Type B pancreatic cell (in vitro differentiated cells): Measurements from ENCODE around the gene TMOD2. TPM values are rescaled to one million over a fixed set of nuclear protein-coding genes. Genes with fewer than 3 reads are reported as not detected.

Experiments
- DNase-seq: peaks from one replicate; pipeline ENCODE4 v3.0.0; 2021; ENCODE audit warnings: mixed read lengths; ENCODE audit not compliant: unreplicated experiment; ENCODE audit errors: extremely low spot score
- H3K27ac Mint-ChIP-seq: 2 replicates; pipeline ENCODE4 v1.8.0; 2021; ENCODE audit warnings: mild to moderate bottlenecking, mixed read lengths
- H3K27me3 Mint-ChIP-seq: 2 replicates; pipeline ENCODE4 v1.8.0; 2021; ENCODE audit warnings: mixed read lengths
- H3K36me3 Mint-ChIP-seq: 2 replicates; pipeline ENCODE4 v1.8.0; 2021; ENCODE audit warnings: mixed read lengths
- H3K4me1 Mint-ChIP-seq: one replicate; pipeline ENCODE4 v1.8.0; 2021; ENCODE audit warnings: mixed read lengths; ENCODE audit not compliant: unreplicated experiment
- H3K4me3 Mint-ChIP-seq: 2 replicates; pipeline ENCODE4 v1.8.0; 2021; ENCODE audit warnings: mild to moderate bottlenecking, mixed read lengths
- H3K9me3 Mint-ChIP-seq: 2 replicates; pipeline ENCODE4 v1.8.0; 2021; ENCODE audit warnings: mixed read lengths
- total RNA-seq: library from RNA; stranded (reverse); gene quantifications from 2 replicates; pipeline ENCODE4 v1.2.1, GENCODE V29; 2021; ENCODE audit warnings: low replicate concordance
- TF ChIP-seq, protein P1 (sequence below): fragments of 200-600 bp; sonication (generic); conservative IDR thresholded peaks from 2 replicates; pipeline ENCODE4 v1.5.0; 2021; ENCODE audit warnings: antibody characterized with exemption, mild to moderate bottlenecking

Gene TMOD2
- total RNA-seq, 1 donor from 2014 or later: 8.3 TPM

DNA sequence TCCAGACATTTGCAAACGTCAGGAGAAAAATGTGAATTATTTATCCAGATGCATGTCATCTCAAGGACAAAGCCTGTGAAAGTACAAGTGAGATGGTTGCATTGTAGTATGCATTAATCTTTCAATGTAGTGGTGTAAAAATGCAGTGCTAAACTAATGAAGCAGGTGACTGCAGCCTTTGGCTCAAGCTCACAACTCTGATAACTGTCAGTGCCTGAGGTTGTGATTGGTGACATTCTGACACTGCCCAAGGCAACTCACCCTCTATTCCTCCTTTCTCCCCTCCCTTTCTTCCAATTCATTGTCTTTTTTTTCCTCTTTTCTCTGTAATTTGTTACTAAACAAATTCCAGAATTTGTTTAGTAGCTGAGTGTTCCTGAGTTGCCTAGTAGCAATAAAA is 58.1 kb downstream of the TMOD2 start:
- TF ChIP-seq, protein P1, sequence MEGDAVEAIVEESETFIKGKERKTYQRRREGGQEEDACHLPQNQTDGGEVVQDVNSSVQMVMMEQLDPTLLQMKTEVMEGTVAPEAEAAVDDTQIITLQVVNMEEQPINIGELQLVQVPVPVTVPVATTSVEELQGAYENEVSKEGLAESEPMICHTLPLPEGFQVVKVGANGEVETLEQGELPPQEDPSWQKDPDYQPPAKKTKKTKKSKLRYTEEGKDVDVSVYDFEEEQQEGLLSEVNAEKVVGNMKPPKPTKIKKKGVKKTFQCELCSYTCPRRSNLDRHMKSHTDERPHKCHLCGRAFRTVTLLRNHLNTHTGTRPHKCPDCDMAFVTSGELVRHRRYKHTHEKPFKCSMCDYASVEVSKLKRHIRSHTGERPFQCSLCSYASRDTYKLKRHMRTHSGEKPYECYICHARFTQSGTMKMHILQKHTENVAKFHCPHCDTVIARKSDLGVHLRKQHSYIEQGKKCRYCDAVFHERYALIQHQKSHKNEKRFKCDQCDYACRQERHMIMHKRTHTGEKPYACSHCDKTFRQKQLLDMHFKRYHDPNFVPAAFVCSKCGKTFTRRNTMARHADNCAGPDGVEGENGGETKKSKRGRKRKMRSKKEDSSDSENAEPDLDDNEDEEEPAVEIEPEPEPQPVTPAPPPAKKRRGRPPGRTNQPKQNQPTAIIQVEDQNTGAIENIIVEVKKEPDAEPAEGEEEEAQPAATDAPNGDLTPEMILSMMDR: no peak
- Mint-ChIP-seq H3K9me3 (no peaks in the 10 kb centered on the region), H3K4me3 (no peak overlapping the region), H3K27me3 (no peaks in the 10 kb centered on the region), H3K27ac (no peak overlapping the region), H3K36me3 (no peaks in the 10 kb centered on the region), H3K4me1 (no peaks in the 10 kb centered on the region)
- DNase-seq: no peak

- no peak overlapping the region for H3K4me3 Mint-ChIP-seq
- H3K36me3 Mint-ChIP-seq: no peaks in the 10 kb centered on the region
- TF ChIP-seq, protein P1: no peak
- no peaks in the 10 kb centered on the region for H3K9me3 Mint-ChIP-seq
- no peaks in the 10 kb centered on the region for H3K27me3 Mint-ChIP-seq
- H3K27ac Mint-ChIP-seq: no peak overlapping the region
- H3K4me1 Mint-ChIP-seq: peaks cover 10% of the 10 kb centered on the region
- no peak for DNase-seq
Measured at GRCh38 chr15:51812598-51812997, 61.2 kb downstream of the TMOD2 start.

DNA sequence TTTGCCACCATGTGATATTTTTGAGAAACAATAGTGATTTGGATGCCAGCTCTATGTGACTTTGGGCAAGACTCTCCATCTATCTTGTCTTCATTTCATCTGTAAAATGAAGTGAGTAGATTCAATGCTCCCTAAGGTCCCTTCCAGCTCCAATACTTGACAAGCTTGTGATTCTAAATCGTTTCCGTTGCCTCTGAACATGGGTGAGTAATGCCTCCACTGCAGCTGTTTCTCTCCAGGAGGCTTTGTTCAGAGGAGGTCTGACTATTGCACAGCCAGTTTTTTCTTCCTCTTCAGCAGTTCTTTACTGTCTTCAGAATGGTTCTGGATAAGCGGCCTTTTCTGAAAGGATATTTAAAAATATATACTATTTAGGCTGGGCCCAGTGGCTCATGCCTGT is 63.2 kb downstream of the TMOD2 start:
- DNase-seq: no peak

DNA sequence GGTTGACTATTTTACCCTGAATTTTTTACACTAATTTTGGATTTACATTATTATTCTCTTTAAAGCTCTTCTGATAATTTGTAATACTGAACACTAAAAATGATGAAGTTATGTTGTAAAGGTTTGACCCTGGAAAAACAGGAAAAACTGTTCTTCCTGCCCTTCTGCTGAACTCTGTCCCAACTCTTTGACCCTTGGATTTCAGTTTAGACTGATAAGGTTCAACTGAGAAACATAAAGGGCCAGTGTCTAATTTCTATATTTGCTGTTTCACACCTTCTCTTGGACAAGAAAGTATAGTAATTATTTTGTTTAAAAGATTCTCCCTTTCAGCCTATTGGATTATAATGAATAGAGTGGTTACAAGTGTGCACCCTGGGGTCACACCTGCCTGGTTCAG is 65.2 kb downstream of the TMOD2 start:
- Mint-ChIP-seq H3K36me3 (no peaks in the 10 kb centered on the region), H3K9me3 (peaks cover 3% of the 10 kb centered on the region), H3K4me1 (peaks cover 18% of the 10 kb centered on the region), H3K4me3 (no peak overlapping the region), H3K27me3 (no peaks in the 10 kb centered on the region), H3K27ac (no peak overlapping the region)
- TF ChIP-seq, protein P1: no peak
- DNase-seq: no peak

More for the DNA sequence above, 63.2 kb downstream of the TMOD2 start:
- no peaks in the 10 kb centered on the region for H3K9me3 Mint-ChIP-seq
- peaks cover 18% of the 10 kb centered on the region for H3K4me1 Mint-ChIP-seq
- H3K27ac Mint-ChIP-seq: no peak overlapping the region
- no peak overlapping the region for H3K4me3 Mint-ChIP-seq
- no peaks in the 10 kb centered on the region for H3K36me3 Mint-ChIP-seq
- H3K27me3 Mint-ChIP-seq: no peaks in the 10 kb centered on the region
- TF ChIP-seq, protein P1: no peak

GRCh38 chr15:51818150-51818549 is 66.8 kb downstream of the TMOD2 start:
- no peak overlapping the region for H3K4me3 Mint-ChIP-seq
- H3K27me3 Mint-ChIP-seq: no peaks in the 10 kb centered on the region
- TF ChIP-seq, protein P1: no peak
- no peak for DNase-seq
- H3K9me3 Mint-ChIP-seq: peaks cover 3% of the 10 kb centered on the region
- peaks cover 18% of the 10 kb centered on the region for H3K4me1 Mint-ChIP-seq
- peak overlapping the region; percentile 19 for H3K27ac Mint-ChIP-seq
- no peaks in the 10 kb centered on the region for H3K36me3 Mint-ChIP-seq

GRCh38 chr15:51825698-51826097 is 74.3 kb downstream of the TMOD2 start:
- Mint-ChIP-seq H3K36me3 (no peaks in the 10 kb centered on the region), H3K27ac (no peak overlapping the region), H3K27me3 (no peaks in the 10 kb centered on the region), H3K4me3 (no peak overlapping the region), H3K4me1 (peaks cover 5% of the 10 kb centered on the region), H3K9me3 (no peaks in the 10 kb centered on the region)
- no peak for DNase-seq
- TF ChIP-seq, protein P1: no peak
